A549 (cell line): ENCODE data around the gene MAGEH1.
"Not testable (repeated sequence)": the region's sequence is repeated elsewhere in the genome, so short reads cannot be mapped to it uniquely, and the experiment has no call there.

Source experiments
- ESRRA ChIP-seq: fragments of 150-350 bp; IDR thresholded peaks from 2 replicates; pipeline ENCODE4 v1.6.1; 2014; ENCODE audit warnings: mild to moderate bottlenecking, low read length, borderline replicate concordance
- FOSB ChIP-seq: fragments of 250-450 bp; sonication (Bioruptor Pico); IDR thresholded peaks from 2 replicates; pipeline ENCODE4 v1.5.0; 2020; ENCODE audit warnings: mild to moderate bottlenecking, moderate library complexity
- FOSL2 ChIP-seq, 2 experiments: fragments of 450-650 bp in 1 of 2; fragments of >200 bp in 1 of 2; sonication (Bioruptor Twin) in 1 of 2; formaldehyde crosslinking; IDR thresholded peaks; 2 replicates each; pipeline versions ENCODE4 v1.5.0 to v1.6.1; 2016 to 2020; ENCODE audit warnings: mild to moderate bottlenecking in 1 of 2, moderate library complexity in 1 of 2
- JUN ChIP-seq, 2 experiments: fragments of >200 bp; sonication (Bioruptor Twin); formaldehyde crosslinking; IDR thresholded peaks; 2 replicates in 1 of 2; 3 replicates in 1 of 2; pipeline ENCODE4 v1.6.1; 2016 to 2017
- MYC ChIP-seq: IDR thresholded peaks from 2 replicates; pipeline ENCODE4 v1.6.1; 2012; ENCODE audit warnings: mild to moderate bottlenecking, inconsistent platforms, low read length, improper control_type of control experiment, borderline replicate concordance
- POLR2A ChIP-seq: IDR thresholded peaks from 2 replicates; pipeline ENCODE4 v1.6.1; 2012; ENCODE audit warnings: mild to moderate bottlenecking, low read length
- RCOR1 ChIP-seq: fragments of 150-350 bp; IDR thresholded peaks from 2 replicates; pipeline ENCODE4 v1.6.1; 2014; ENCODE audit warnings: antibody characterized with exemption, low read length, low read depth
- REST ChIP-seq: fragments of 200-600 bp; sonication (generic); IDR thresholded peaks from 2 replicates; pipeline ENCODE4 v1.6.1; 2016; ENCODE audit warnings: antibody characterized with exemption, mild to moderate bottlenecking, moderate library complexity
- RFX5 ChIP-seq: fragments of 450-650 bp; IDR thresholded peaks from 2 replicates; pipeline ENCODE4 v1.7.1; 2014; ENCODE audit warnings: antibody characterized with exemption, mild to moderate bottlenecking, moderate library complexity
- SMC3 ChIP-seq: fragments of >200 bp; sonication (Bioruptor Twin); formaldehyde crosslinking; IDR thresholded peaks from 3 replicates; pipeline ENCODE4 v1.6.1; 2018; ENCODE audit warnings: inconsistent platforms
- ZNF302 ChIP-seq: fragments of 250-450 bp; sonication (Bioruptor Pico); IDR thresholded peaks from 2 replicates; pipeline ENCODE4 v1.9.0; 2021; ENCODE audit warnings: inconsistent platforms, mild to moderate bottlenecking, moderate library complexity
- TF ChIP-seq, protein P1 (sequence below): fragments of >200 bp; sonication (Bioruptor Twin); formaldehyde crosslinking; IDR thresholded peaks from 3 replicates; pipeline ENCODE4 v1.5.1; 2016
- TF ChIP-seq, protein P2 (sequence below): IDR thresholded peaks from 2 replicates; pipeline ENCODE4 v1.6.1; 2012
- TF ChIP-seq, protein P3 (sequence below): fragments of 150-350 bp; IDR thresholded peaks from 2 replicates; pipeline ENCODE4 v1.6.1; 2014; ENCODE audit warnings: low read depth, mild to moderate bottlenecking, low read length

DNA sequence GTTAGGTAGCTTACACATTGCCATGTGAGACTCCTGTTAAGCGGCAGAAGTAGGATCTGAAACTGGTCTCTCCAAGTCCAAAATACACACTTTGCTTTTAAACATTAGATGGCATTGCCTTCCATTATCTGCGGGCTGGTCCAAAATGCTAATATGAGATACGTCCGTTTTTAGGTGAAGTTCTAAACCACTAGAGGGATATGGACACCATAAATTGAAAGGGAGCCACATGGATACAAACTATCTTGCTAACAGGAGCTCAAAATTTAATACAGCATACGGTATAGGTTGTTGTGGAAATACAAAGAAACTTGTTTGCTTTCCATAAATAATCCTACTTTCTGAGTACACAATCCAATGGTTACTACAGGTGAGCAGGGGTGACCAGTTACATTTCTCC is 13.9 kb downstream of the MAGEH1 start:
- TF ChIP-seq, protein P1, sequence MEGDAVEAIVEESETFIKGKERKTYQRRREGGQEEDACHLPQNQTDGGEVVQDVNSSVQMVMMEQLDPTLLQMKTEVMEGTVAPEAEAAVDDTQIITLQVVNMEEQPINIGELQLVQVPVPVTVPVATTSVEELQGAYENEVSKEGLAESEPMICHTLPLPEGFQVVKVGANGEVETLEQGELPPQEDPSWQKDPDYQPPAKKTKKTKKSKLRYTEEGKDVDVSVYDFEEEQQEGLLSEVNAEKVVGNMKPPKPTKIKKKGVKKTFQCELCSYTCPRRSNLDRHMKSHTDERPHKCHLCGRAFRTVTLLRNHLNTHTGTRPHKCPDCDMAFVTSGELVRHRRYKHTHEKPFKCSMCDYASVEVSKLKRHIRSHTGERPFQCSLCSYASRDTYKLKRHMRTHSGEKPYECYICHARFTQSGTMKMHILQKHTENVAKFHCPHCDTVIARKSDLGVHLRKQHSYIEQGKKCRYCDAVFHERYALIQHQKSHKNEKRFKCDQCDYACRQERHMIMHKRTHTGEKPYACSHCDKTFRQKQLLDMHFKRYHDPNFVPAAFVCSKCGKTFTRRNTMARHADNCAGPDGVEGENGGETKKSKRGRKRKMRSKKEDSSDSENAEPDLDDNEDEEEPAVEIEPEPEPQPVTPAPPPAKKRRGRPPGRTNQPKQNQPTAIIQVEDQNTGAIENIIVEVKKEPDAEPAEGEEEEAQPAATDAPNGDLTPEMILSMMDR: not testable (repeated sequence)
- not testable (repeated sequence) for TF ChIP-seq MYC; FOSL2 (IDR thresholded peaks at IDR 0.05); FOSL2 (CRISPR knock-in tag; IDR thresholded peaks at IDR 0.05); POLR2A; SMC3; JUN (IDR thresholded peaks at IDR 0.05); FOSB (CRISPR knock-in tag); RFX5; ESRRA; REST; RCOR1; ZNF302 (CRISPR knock-in tag)
- TF ChIP-seq, protein P2, sequence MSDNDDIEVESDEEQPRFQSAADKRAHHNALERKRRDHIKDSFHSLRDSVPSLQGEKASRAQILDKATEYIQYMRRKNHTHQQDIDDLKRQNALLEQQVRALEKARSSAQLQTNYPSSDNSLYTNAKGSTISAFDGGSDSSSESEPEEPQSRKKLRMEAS: not testable (repeated sequence)
- TF ChIP-seq, protein P3, sequence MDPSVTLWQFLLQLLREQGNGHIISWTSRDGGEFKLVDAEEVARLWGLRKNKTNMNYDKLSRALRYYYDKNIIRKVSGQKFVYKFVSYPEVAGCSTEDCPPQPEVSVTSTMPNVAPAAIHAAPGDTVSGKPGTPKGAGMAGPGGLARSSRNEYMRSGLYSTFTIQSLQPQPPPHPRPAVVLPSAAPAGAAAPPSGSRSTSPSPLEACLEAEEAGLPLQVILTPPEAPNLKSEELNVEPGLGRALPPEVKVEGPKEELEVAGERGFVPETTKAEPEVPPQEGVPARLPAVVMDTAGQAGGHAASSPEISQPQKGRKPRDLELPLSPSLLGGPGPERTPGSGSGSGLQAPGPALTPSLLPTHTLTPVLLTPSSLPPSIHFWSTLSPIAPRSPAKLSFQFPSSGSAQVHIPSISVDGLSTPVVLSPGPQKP: not testable (repeated sequence)
